ENCODE data around the gene DAD1. TPM values are rescaled to one million over a fixed set of nuclear protein-coding genes. Genes with fewer than 3 reads are reported as not detected.

DAD1 gene

DNA sequence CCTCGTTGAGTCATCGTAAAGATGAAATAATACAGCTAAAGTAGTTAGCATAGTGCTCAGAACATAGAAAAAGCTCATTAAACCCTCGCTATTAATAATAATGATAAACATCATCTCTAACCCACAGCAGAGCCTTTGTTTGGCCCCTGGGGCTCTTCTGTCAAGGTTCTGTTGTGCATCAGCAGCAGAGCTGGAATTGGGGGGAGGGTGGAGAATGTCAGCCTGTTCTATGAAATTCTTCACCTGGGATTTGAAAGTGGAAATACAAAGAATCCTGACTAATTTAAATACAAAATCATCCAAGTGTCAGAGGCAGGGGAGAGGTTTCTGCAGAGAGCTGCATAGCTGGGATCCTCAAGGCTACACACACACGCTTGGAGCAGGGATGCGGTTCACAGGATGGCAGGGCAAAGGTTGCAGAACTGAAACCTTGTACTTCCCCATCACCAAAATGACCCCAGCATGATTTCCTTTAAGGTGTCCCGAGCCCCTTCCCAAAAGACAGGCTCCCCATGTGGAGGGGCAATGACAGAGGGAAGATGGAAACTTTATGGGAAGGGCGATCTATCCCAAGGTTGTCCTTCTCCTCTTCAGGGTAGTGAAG is 71.8 kb downstream of the DAD1 start:
- Histone ChIP-seq H2AFZ (ENCODE audit: low read length) (no peak overlapping the region), H3K4me2 (ENCODE audit: insufficient read depth, low read length, poor library complexity, severe bottlenecking) (no peak overlapping the region), H2BK5ac (ENCODE audit: low read length) (no peak overlapping the region), H2BK120ac (ENCODE audit: low read depth, low read length) (no peak overlapping the region), H3K14ac (ENCODE audit: low read length) (no peak overlapping the region), H3K18ac (ENCODE audit: low read length) (no peak overlapping the region), H4K8ac (ENCODE audit: low read depth, low read length) (no peak overlapping the region), H3K23ac (ENCODE audit: low read depth, low read length, poor library complexity) (no peak overlapping the region), H3K9me3 (replicated peaks in 1 of 2; ENCODE audit: control insufficient read depth in 2 of 2, insufficient read depth in 1 of 2, low read depth in 1 of 2, low read length in 2 of 2) (no peaks in the 10 kb centered on the region), H3K4ac (ENCODE audit: low read length) (no peak overlapping the region), H3K4me1 (ENCODE audit: control insufficient read depth in 2 of 2, insufficient read depth in 1 of 2, low read depth in 1 of 2, low read length in 2 of 2) (peaks cover 7 to 27% of the 10 kb centered on the region in 2 donors), H3K79me1 (ENCODE audit: low read depth, low read length) (no peaks in the 10 kb centered on the region), H3K36me3 (replicated peaks in 1 of 2; ENCODE audit: control insufficient read depth in 2 of 2, insufficient read depth in 2 of 2, low read length in 2 of 2) (no peaks in the 10 kb centered on the region), H3K27me3 (ENCODE audit: control insufficient read depth in 3 of 3, insufficient read depth in 3 of 3, low read depth in 1 of 3, low read length in 3 of 3) (no peaks in the 10 kb centered on the region), H2BK12ac (ENCODE audit: low read length) (no peak overlapping the region), H2AK5ac (ENCODE audit: low read depth, low read length) (no peak overlapping the region), H2BK15ac (ENCODE audit: low read length) (no peak overlapping the region), H3K27ac (replicated peaks; ENCODE audit: low read length) (peak overlapping the region; percentile 23), H4K91ac (ENCODE audit: low read depth, low read length, poor library complexity) (no peak overlapping the region), H3K4me3 (ENCODE audit: low read length in 2 of 2) (no peak overlapping the region), H3K9ac (ENCODE audit: low read depth, low read length, poor library complexity) (no peak overlapping the region)
- no peak for DNase-seq (ENCODE audit: low spot score)
- no CpG with 5 or more reads among the region's 7 CpGs for WGBS, 2 donors (ENCODE audit: extremely low coverage in 2 of 2, insufficient read length in 2 of 2, insufficient replicate concordance in 1 of 2)

GRCh38 chr14:22515929-22516328 is 73.1 kb downstream of the DAD1 start:
- H2BK120ac ChIP-seq (ENCODE audit: low read depth, low read length) = no peak overlapping the region
- H3K27me3 ChIP-seq (ENCODE audit: control insufficient read depth in 3 of 3, insufficient read depth in 3 of 3, low read depth in 1 of 3, low read length in 3 of 3) = no peaks in the 10 kb centered on the region
- H4K8ac ChIP-seq (ENCODE audit: low read depth, low read length) = no peak overlapping the region
- H3K14ac ChIP-seq (ENCODE audit: low read length) = no peak overlapping the region
- no peak overlapping the region for H3K4me2 ChIP-seq (ENCODE audit: insufficient read depth, low read length, poor library complexity, severe bottlenecking)
- no peaks in the 10 kb centered on the region for H3K36me3 ChIP-seq (replicated peaks in 1 of 2; ENCODE audit: control insufficient read depth in 2 of 2, insufficient read depth in 2 of 2, low read length in 2 of 2)
- DNase-seq (ENCODE audit: low spot score) = no peak
- no peaks in the 10 kb centered on the region for H3K9me3 ChIP-seq (replicated peaks in 1 of 2; ENCODE audit: control insufficient read depth in 2 of 2, insufficient read depth in 1 of 2, low read depth in 1 of 2, low read length in 2 of 2)
- H3K4me1 ChIP-seq (ENCODE audit: control insufficient read depth in 2 of 2, insufficient read depth in 1 of 2, low read depth in 1 of 2, low read length in 2 of 2) = peaks cover 7 to 30% of the 10 kb centered on the region in 2 donors
- no peak overlapping the region for H3K9ac ChIP-seq (ENCODE audit: low read depth, low read length, poor library complexity)
- H2BK12ac ChIP-seq (ENCODE audit: low read length) = no peak overlapping the region
- H2BK15ac ChIP-seq (ENCODE audit: low read length) = no peak overlapping the region
- H3K23ac ChIP-seq (ENCODE audit: low read depth, low read length, poor library complexity) = no peak overlapping the region
- H3K18ac ChIP-seq (ENCODE audit: low read length) = no peak overlapping the region
- no peak overlapping the region for H3K4me3 ChIP-seq (ENCODE audit: low read length in 2 of 2)
- H3K4ac ChIP-seq (ENCODE audit: low read length) = no peak overlapping the region
- no peak overlapping the region for H3K27ac ChIP-seq (replicated peaks; ENCODE audit: low read length)
- WGBS, 2 donors (ENCODE audit: extremely low coverage in 2 of 2, insufficient read length in 2 of 2, insufficient replicate concordance in 1 of 2) = no CpG with 5 or more reads among the region's 2 CpGs
- peak overlapping the region; percentile 15 for H2AFZ ChIP-seq (ENCODE audit: low read length)
- no peak overlapping the region for H2BK5ac ChIP-seq (ENCODE audit: low read length)
- H2AK5ac ChIP-seq (ENCODE audit: low read depth, low read length) = no peak overlapping the region
- no peak overlapping the region for H4K91ac ChIP-seq (ENCODE audit: low read depth, low read length, poor library complexity)
- no peaks in the 10 kb centered on the region for H3K79me1 ChIP-seq (ENCODE audit: low read depth, low read length)

Small RNA genes within 50 kb of the gene (small RNA-seq; reads per million reads assigned to genes)
- gene TRAJ1 (ENCODE audit: insufficient read depth) = not detected
- not detected for gene TRAJ10 (ENCODE audit: insufficient read depth)
- not detected for gene TRAJ11 (ENCODE audit: insufficient read depth)
- gene TRAJ12 (ENCODE audit: insufficient read depth) = not detected
- gene TRAJ13 (ENCODE audit: insufficient read depth) = not detected
- gene TRAJ14 (ENCODE audit: insufficient read depth) = not detected
- gene TRAJ16 (ENCODE audit: insufficient read depth) = not detected
- not detected for gene TRAJ17 (ENCODE audit: insufficient read depth)
- not detected for gene TRAJ18 (ENCODE audit: insufficient read depth)
- not detected for gene TRAJ19 (ENCODE audit: insufficient read depth)
- gene TRAJ2 (ENCODE audit: insufficient read depth) = not detected
- gene TRAJ20 (ENCODE audit: insufficient read depth) = not detected
- not detected for gene TRAJ21 (ENCODE audit: insufficient read depth)
- gene TRAJ22 (ENCODE audit: insufficient read depth) = not detected
- not detected for gene TRAJ23 (ENCODE audit: insufficient read depth)
- gene TRAJ24 (ENCODE audit: insufficient read depth) = not detected
- gene TRAJ25 (ENCODE audit: insufficient read depth) = not detected
- not detected for gene TRAJ26 (ENCODE audit: insufficient read depth)
- gene TRAJ27 (ENCODE audit: insufficient read depth) = not detected
- not detected for gene TRAJ28 (ENCODE audit: insufficient read depth)
- not detected for gene TRAJ3 (ENCODE audit: insufficient read depth)
- gene TRAJ4 (ENCODE audit: insufficient read depth) = not detected
- gene TRAJ5 (ENCODE audit: insufficient read depth) = not detected
- not detected for gene TRAJ6 (ENCODE audit: insufficient read depth)
- gene TRAJ7 (ENCODE audit: insufficient read depth) = not detected
- gene TRAJ8 (ENCODE audit: insufficient read depth) = not detected
- not detected for gene TRAJ9 (ENCODE audit: insufficient read depth)
